H1 (cell line): Measurements from ENCODE around the gene UBQLN4. TPM values are rescaled to one million over a fixed set of nuclear protein-coding genes. Genes with fewer than 3 reads are reported as not detected.

Experiments used
- CTCF ChIA-PET: fragments of 300-600 bp; sonication (Branson Sonifier 250); formaldehyde crosslinking; loops from one replicate; lab custom pipeline; 2021; ENCODE audit not compliant: partially characterized antibody; lab: Charles Lee
- POLR2A ChIA-PET: fragments of 300-600 bp; sonication (Branson Sonifier 250); formaldehyde crosslinking; loops from one replicate; lab custom pipeline; 2021; ENCODE audit warnings: inconsistent platforms; ENCODE audit not compliant: partially characterized antibody; lab: Charles Lee
- DNase-seq, 2 experiments: peaks; one replicate each; pipeline versions ENCODE4 v3.0.0 to v3.0.0-alpha.2; 2010 to 2022; ENCODE audit warnings: low spot score in 2 of 2, low read depth in 1 of 2, mixed read lengths in 1 of 2
- FAIRE-seq: peaks from 2 replicates; lab custom pipeline; 2011; peaks lifted over from hg19 to GRCh38; lab: Jason Lieb, UNC
- H2AFZ ChIP-seq: 2 replicates; pipeline ENCODE4 v1.8.1; 2012; ENCODE audit warnings: low read length, inconsistent platforms
- H2AK5ac ChIP-seq: 2 replicates; pipeline ENCODE4 v1.6.1; 2013; ENCODE audit warnings: low read depth, low read length
- H2BK120ac ChIP-seq: replicated peaks from 2 replicates; pipeline ENCODE3; 2013; ENCODE audit warnings: low read depth, low read length, inconsistent platforms
- H2BK12ac ChIP-seq: 2 replicates; pipeline ENCODE4 v1.6.1; 2013; ENCODE audit warnings: low read depth, low read length
- H2BK15ac ChIP-seq: 2 replicates; pipeline ENCODE4 v1.6.1; 2013; ENCODE audit warnings: low read length
- H2BK20ac ChIP-seq: 2 replicates; pipeline ENCODE4 v1.6.1; 2013; ENCODE audit warnings: low read length
- H2BK5ac ChIP-seq: 2 replicates; pipeline ENCODE4 v1.6.1; 2013; ENCODE audit warnings: low read depth, low read length
- H3K14ac ChIP-seq: 2 replicates; pipeline ENCODE4 v1.6.1; 2013; ENCODE audit warnings: inconsistent platforms; ENCODE audit not compliant: insufficient read length
- H3K18ac ChIP-seq: 2 replicates; pipeline ENCODE4 v1.6.1; 2013; ENCODE audit warnings: low read length; ENCODE audit errors: extremely low read depth
- H3K23ac ChIP-seq: 2 replicates; pipeline ENCODE4 v1.6.1; 2013; ENCODE audit warnings: inconsistent platforms; ENCODE audit not compliant: insufficient read length
- H3K23me2 ChIP-seq: 2 replicates; pipeline ENCODE4 v1.6.1; 2013; ENCODE audit warnings: low read depth, low read length
- H3K27ac ChIP-seq: 2 replicates; pipeline ENCODE4 v1.6.1; 2011; ENCODE audit warnings: low read depth, low read length, inconsistent platforms
- H3K27me3 ChIP-seq, 4 experiments: replicated peaks in 1 of 4; 1 replicate in 1 of 4; 2 replicates in 3 of 4; pipeline versions ENCODE4 v1.6.1 to v1.8.1; 2011 to 2013; ENCODE audit warnings: low read length in 3 of 4, mild to moderate bottlenecking in 3 of 4, inconsistent platforms in 2 of 4, mixed read lengths in 2 of 4, moderate library complexity in 1 of 4; ENCODE audit not compliant: control insufficient read depth in 3 of 4, insufficient read depth in 3 of 4; ENCODE audit errors: extremely low read depth in 1 of 4
- H3K36me3 ChIP-seq, 4 experiments: 2 replicates each; pipeline versions ENCODE4 v1.6.1 to v1.8.1; 2011 to 2013; ENCODE audit warnings: mild to moderate bottlenecking in 4 of 4, low read length in 3 of 4, moderate library complexity in 2 of 4, control low read depth in 1 of 4, inconsistent platforms in 1 of 4; ENCODE audit not compliant: insufficient read depth in 4 of 4, control insufficient read depth in 2 of 4
- H3K4ac ChIP-seq: replicated peaks from 2 replicates; pipeline ENCODE3; 2013; ENCODE audit warnings: low read length, low read depth, mixed read lengths, inconsistent platforms; ENCODE audit not compliant: insufficient read length
- H3K4me1 ChIP-seq, 4 experiments: replicated peaks in 1 of 4; 1 replicate in 1 of 4; 2 replicates in 3 of 4; pipeline versions ENCODE4 v1.6.1 to v1.8.1; 2011 to 2013; ENCODE audit warnings: low read length in 3 of 4, inconsistent platforms in 2 of 4, mixed read lengths in 1 of 4; ENCODE audit not compliant: insufficient read depth in 4 of 4, control insufficient read depth in 3 of 4
- H3K4me2 ChIP-seq, 2 experiments: 2 replicates each; pipeline versions ENCODE4 v1.6.1 to v1.8.1; 2011 to 2013; ENCODE audit warnings: low read depth in 2 of 2, low read length in 2 of 2, control low read depth in 1 of 2, inconsistent platforms in 1 of 2, mild to moderate bottlenecking in 1 of 2; ENCODE audit not compliant: insufficient read depth in 1 of 2
- H3K4me3 ChIP-seq, 4 experiments: fragments of 200-600, 300-600 bp in 1 of 4; sonication (generic), shearing (Covaris generic), sonication (Bioruptor Twin) in 1 of 4; 2 replicates each; pipeline versions ENCODE4 v1.5.1 to v1.8.1; 2011 to 2016; ENCODE audit warnings: low read length in 4 of 4, low read depth in 3 of 4, control low read depth in 2 of 4, inconsistent platforms in 2 of 4, mild to moderate bottlenecking in 2 of 4, mixed read lengths in 1 of 4, moderate library complexity in 1 of 4; ENCODE audit not compliant: insufficient read depth in 2 of 4; ENCODE audit errors: extremely low read depth in 1 of 4
- H3K56ac ChIP-seq: replicated peaks from 2 replicates; pipeline ENCODE3; 2013; ENCODE audit warnings: low read depth, mild to moderate bottlenecking, mixed read lengths, low read length, inconsistent platforms; ENCODE audit not compliant: insufficient read length
- H3K79me1 ChIP-seq: 2 replicates; pipeline ENCODE4 v1.6.1; 2013; ENCODE audit warnings: low read depth, low read length, control low read depth
- H3K79me2 ChIP-seq, 2 experiments: 2 replicates each; pipeline versions ENCODE4 v1.6.1 to v1.8.1; 2012 to 2013; ENCODE audit warnings: low read length in 2 of 2, mild to moderate bottlenecking in 2 of 2, inconsistent platforms in 1 of 2; ENCODE audit not compliant: insufficient read depth in 2 of 2, control insufficient read depth in 1 of 2
- H3K9ac ChIP-seq, 4 experiments: replicated peaks in 1 of 4; 1 replicate in 1 of 4; 2 replicates in 3 of 4; pipeline versions ENCODE4 v1.6.1 to v1.8.1; 2011 to 2013; ENCODE audit warnings: low read depth in 3 of 4, low read length in 3 of 4, control low read depth in 2 of 4, mild to moderate bottlenecking in 2 of 4, moderate library complexity in 2 of 4, inconsistent platforms in 1 of 4; ENCODE audit errors: extremely low read depth in 1 of 4
- H3K9me3 ChIP-seq, 2 experiments: 2 replicates each; pipeline versions ENCODE4 v1.6.1 to v1.8.1; 2012 to 2013; ENCODE audit warnings: mild to moderate bottlenecking in 2 of 2, moderate library complexity in 2 of 2, control low read depth in 1 of 2, inconsistent platforms in 1 of 2, low read depth in 1 of 2, low read length in 1 of 2, mixed read lengths in 1 of 2; ENCODE audit not compliant: insufficient read depth in 2 of 2
- H4K20me1 ChIP-seq, 2 experiments: replicated peaks in 1 of 2; 2 replicates each; pipeline versions ENCODE3 to v1.8.1; 2011 to 2013; ENCODE audit warnings: inconsistent platforms in 2 of 2, low read length in 2 of 2, mild to moderate bottlenecking in 1 of 2; ENCODE audit not compliant: insufficient read depth in 2 of 2, control insufficient read depth in 1 of 2
- H4K5ac ChIP-seq: 2 replicates; pipeline ENCODE4 v1.6.1; 2013; ENCODE audit warnings: low read length, low read depth, mixed read lengths, inconsistent platforms; ENCODE audit not compliant: insufficient read length
- H4K8ac ChIP-seq: 2 replicates; pipeline ENCODE4 v1.8.0; 2013; ENCODE audit warnings: mild to moderate bottlenecking, moderate library complexity, low read length, inconsistent platforms; ENCODE audit not compliant: insufficient read depth; ENCODE audit errors: extremely low read depth
- H4K91ac ChIP-seq: replicated peaks from 2 replicates; pipeline ENCODE3; 2013; ENCODE audit warnings: low read length, mixed read lengths, inconsistent platforms; ENCODE audit not compliant: insufficient read length
- BRCA1 ChIP-seq: IDR thresholded peaks from 2 replicates; pipeline ENCODE4 v1.6.1; 2012; ENCODE audit warnings: low read depth, low read length, improper control_type of control experiment
- EZH2 ChIP-seq: fragments of 200-600 bp; sonication (generic); IDR thresholded peaks from 2 replicates; pipeline ENCODE4 v1.7.1; 2012; ENCODE audit warnings: low read depth, mild to moderate bottlenecking, moderate library complexity, low read length, inconsistent platforms; ENCODE audit not compliant: severe bottlenecking
- POLR2A ChIP-seq, 2 experiments: IDR thresholded peaks; 1 replicate in 1 of 2; 2 replicates in 1 of 2; pipeline ENCODE4 v1.6.1; 2011; ENCODE audit warnings: low read depth in 2 of 2, low read length in 2 of 2, mild to moderate bottlenecking in 2 of 2; ENCODE audit errors: control extremely low read depth in 1 of 2
- RBBP5 ChIP-seq: IDR thresholded peaks from 2 replicates; pipeline ENCODE4 v1.7.1; 2012; ENCODE audit warnings: low read depth, mild to moderate bottlenecking, inconsistent platforms, low read length, moderate library complexity, borderline replicate concordance
- SAP30 ChIP-seq: fragments of 300-600 bp; sonication (generic); IDR thresholded peaks from 2 replicates; pipeline ENCODE4 v1.7.1; 2012; ENCODE audit warnings: low read length, moderate library complexity, mild to moderate bottlenecking, inconsistent platforms; ENCODE audit not compliant: insufficient read depth, insufficient replicate concordance
- ZNF274 ChIP-seq: IDR thresholded peaks from 2 replicates; pipeline ENCODE4 v1.7.0; 2012; ENCODE audit warnings: low read length, borderline replicate concordance; ENCODE audit errors: extremely low read depth
- WGBS, 2 experiments: shearing (Covaris generic) in 1 of 2; methylation state at CpG; one replicate each; pipeline versions ENCODE4 v1.1.6 to v1.1.7; 2013 to 2015; ENCODE audit warnings: low lambda C conversion rate in 2 of 2, mixed read lengths in 2 of 2, inconsistent platforms in 1 of 2, low coverage in 1 of 2, missing lambda C conversion rate in 1 of 2; ENCODE audit not compliant: insufficient replicate concordance in 2 of 2, insufficient coverage in 1 of 2, insufficient read length in 1 of 2; ENCODE audit errors: extremely low coverage in 1 of 2, missing lambda C conversion rate in 1 of 2; 5-methylcytosine and 5-hydroxymethylcytosine counted together
- polyA plus RNA-seq, 7 experiments: library from polyadenylated mRNA; depleted of rRNA in 3 of 7; stranded (reverse) in 5 of 7; unstranded in 2 of 7; fragments of >200 nt in 5 of 7; fragments of 200-250 nt in 2 of 7; gene quantifications; 1 replicate in 5 of 7; 2 replicates in 1 of 7; 4 replicates in 1 of 7; pipeline versions ENCODE4 v1.2.1 to v1.2.3, GENCODE V29; 2011 to 2013; ENCODE audit warnings: missing spikeins in 2 of 7, mixed read lengths in 2 of 7
- total RNA-seq: library from RNA; stranded (reverse); fragmentation: NEBNext Ultra II Directional; extraction: Animal tissue kit (Norgen Biotek cat#: 25700); gene quantifications from 2 replicates; pipeline ENCODE4 v1.2.1, GENCODE V29; 2021
- TF ChIP-seq, protein P1 (sequence below): IDR thresholded peaks from 2 replicates; pipeline ENCODE4 v1.6.1; 2012; ENCODE audit warnings: inconsistent platforms

Gene UBQLN4
- total and polyA plus RNA-seq, 2 of the 8 experiments (the other 6 are each of a cell fraction or from before 2014, with no cell fraction given) = 37.7 to 52.0 TPM

DNA sequence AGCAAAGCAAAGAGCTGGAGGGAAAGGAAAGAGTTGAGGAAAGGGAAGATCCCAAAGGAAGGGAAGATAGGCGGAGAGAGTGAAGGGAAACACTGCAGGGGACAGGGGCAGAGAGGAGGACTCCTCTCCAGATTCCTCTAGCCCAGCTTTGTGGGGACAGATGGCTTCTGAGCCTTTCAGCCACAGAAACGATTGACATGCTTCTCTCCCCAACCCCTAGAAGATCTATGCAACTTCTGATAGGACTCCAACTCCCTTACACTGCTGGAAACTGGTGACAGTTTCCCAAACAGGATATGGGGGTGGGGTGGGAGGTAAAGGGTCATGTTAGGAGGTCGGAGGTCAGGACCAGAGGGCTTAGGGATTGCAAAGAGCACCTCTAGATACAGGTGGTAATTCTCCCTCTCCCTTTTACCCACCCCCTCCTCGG is 22.2 kb upstream of the UBQLN4 start:
- H3K14ac ChIP-seq = no peak overlapping the region
- POLR2A ChIA-PET = interaction anchor here (0.5 to 9.7 kb wide), 17 partner anchors 8 to 171 kb away, joined by 3 to 88 read pairs (median 5); partner anchors contain the start of genes ARHGEF2, KHDC4, LAMTOR2 and LMNA
- CTCF ChIA-PET = interaction anchor here (0.5 to 2.5 kb wide), 14 partner anchors 10 to 100 kb away, joined by 3 to 33 read pairs (median 4); partner anchors contain the start of gene UBQLN4
- peak in 1 of 2 experiments; percentile 30; a peak in 1 of 3 replicates for TF ChIP-seq POLR2A (IDR thresholded peaks at IDR 0.05; ENCODE audit: control extremely low read depth in 1 of 2, low read depth in 2 of 2, low read length in 2 of 2)
- no peak for TF ChIP-seq RBBP5
- no peak for TF ChIP-seq EZH2
- no peak for TF ChIP-seq SAP30
- TF ChIP-seq BRCA1 = no peak
- TF ChIP-seq, protein P1, sequence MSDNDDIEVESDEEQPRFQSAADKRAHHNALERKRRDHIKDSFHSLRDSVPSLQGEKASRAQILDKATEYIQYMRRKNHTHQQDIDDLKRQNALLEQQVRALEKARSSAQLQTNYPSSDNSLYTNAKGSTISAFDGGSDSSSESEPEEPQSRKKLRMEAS = no peak
- TF ChIP-seq ZNF274 = no peak
- TF ChIP-seq, all 59 proteins: peak for 1
- Histone ChIP-seq H2BK120ac (no peak overlapping the region), H3K9ac (no peak overlapping the region), H2AFZ (no peak overlapping the region), H3K27me3 (no peaks in the 10 kb centered on the region), H2BK12ac (peak overlapping the region; percentile 39; the same call in 1 of the 2 replicates), H3K79me1 (peaks cover 19% of the 10 kb centered on the region), H3K79me2 (peaks cover 19 to 54% of the 10 kb centered on the region in 2 experiments), H4K5ac (no peak overlapping the region), H2BK5ac (peak overlapping the region; percentile 85; the same call in 1 of the 2 replicates), H4K20me1 (peaks cover 11 to 33% of the 10 kb centered on the region in 2 experiments), H2BK20ac (peak overlapping the region; percentile 90), H3K4me2 (peak overlapping the region; percentile 47 to 79), H3K36me3 (peaks cover 4 to 34% (median 10%) of the 10 kb centered on the region in 4 experiments; a peak in 7 of 8 replicates), H2AK5ac (peak overlapping the region; percentile 85; the same call in 1 of the 2 replicates), H3K4me1 (peaks cover 24 to 57% (median 48%) of the 10 kb centered on the region in 4 experiments), H4K91ac (no peak overlapping the region), H3K23me2 (peaks cover 8% of the 10 kb centered on the region), H3K56ac (no peak overlapping the region), H3K4ac (peak overlapping the region; percentile 23), H3K4me3 (peak overlapping the region in 1 of 4 experiments; percentile 44; a peak in 1 of 8 replicates), H2BK15ac (peak overlapping the region; percentile 48), H3K18ac (peak overlapping the region; percentile 52; the same call in 1 of the 2 replicates), H3K27ac (peak overlapping the region; percentile 44), H3K9me3 (no peaks in the 10 kb centered on the region), H3K23ac (no peak overlapping the region), H4K8ac (no peak overlapping the region)
- WGBS, 2 experiments = 62% methylated on average over 4 of the region's 4 CpGs; no CpG with 5 or more reads in 1 of the 2 experiments
- FAIRE-seq = no peak
- no peak for DNase-seq
